ENCODE results near the gene NOP53.
"Not testable (repeated sequence)": the region's sequence is repeated elsewhere in the genome, so short reads cannot be mapped to it uniquely, and the experiment has no call there.

NOP53 gene

DNA sequence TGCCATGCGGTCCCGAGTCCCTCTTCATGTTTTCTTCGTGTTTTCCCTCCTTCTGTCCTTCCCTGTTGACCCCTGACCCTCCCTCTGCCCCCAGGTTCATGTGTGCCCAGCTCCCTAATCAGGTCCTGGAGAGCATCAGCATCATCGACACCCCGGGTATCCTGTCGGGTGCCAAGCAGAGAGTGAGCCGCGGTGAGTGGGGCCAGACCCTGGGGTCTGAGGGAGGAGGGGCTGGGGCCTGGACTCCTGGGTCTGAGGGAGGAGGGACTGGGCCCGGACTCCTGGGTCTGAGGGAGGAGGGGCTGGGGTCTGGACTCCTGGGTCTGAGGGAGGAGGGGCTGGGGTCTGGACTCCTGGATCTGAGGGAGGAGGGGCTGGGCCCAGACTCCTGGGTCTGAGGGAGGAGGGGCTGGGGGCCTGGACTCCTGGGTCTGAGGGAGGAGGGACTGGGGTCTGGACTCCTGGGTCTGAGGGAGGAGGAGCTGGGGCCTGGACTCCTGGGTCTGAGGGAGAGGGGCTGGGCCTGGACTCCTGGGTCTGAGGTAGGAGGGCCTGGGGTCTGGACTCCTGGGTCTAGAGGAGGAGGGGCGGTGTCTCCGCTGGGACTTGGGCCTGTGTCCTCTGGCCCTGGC lies 26.8 kb upstream of the NOP53 start:
- DNase-seq, result not testable (repeated sequence)

DNA sequence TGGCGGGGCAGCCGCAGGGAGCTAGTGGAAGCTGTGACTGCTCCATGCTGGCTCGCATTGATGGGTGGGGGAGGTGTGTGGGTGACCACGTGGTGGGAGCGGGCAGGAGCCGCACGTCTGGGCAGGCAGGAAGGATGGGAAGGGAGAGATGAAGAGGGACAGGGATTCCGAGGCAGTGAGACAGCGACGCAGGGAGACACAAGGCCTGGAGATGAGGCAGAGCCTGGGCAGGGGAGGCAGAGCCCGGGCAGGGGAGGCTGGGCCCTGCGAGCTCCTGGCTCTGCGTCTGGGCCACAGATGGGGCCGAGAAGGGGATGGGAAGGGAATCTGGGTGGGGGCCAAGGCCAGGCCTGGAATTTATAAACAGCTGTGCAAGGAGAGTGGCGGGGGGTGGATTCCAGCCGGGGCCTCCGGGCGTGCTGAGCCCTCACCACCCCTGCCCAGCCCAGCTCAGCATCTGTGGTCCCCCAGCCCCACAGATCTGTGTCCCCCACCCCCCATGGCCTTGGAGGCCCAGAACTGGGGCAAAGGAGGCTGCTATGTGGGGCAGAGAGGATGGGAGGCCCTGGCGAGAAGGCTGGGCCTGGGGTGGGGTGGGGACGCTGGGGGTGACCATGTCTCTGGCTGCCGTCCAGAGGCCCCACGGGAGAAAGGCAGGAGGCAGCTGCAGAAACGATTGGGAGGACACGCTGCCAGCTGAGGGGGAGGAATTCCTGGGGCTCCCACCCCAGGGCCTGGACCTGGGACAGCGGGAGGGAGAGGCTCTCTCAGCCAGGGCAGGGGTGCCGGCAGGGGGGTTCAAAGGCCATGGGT lies 26.1 kb upstream of the NOP53 start:
- DNase-seq, result no peak

DNA sequence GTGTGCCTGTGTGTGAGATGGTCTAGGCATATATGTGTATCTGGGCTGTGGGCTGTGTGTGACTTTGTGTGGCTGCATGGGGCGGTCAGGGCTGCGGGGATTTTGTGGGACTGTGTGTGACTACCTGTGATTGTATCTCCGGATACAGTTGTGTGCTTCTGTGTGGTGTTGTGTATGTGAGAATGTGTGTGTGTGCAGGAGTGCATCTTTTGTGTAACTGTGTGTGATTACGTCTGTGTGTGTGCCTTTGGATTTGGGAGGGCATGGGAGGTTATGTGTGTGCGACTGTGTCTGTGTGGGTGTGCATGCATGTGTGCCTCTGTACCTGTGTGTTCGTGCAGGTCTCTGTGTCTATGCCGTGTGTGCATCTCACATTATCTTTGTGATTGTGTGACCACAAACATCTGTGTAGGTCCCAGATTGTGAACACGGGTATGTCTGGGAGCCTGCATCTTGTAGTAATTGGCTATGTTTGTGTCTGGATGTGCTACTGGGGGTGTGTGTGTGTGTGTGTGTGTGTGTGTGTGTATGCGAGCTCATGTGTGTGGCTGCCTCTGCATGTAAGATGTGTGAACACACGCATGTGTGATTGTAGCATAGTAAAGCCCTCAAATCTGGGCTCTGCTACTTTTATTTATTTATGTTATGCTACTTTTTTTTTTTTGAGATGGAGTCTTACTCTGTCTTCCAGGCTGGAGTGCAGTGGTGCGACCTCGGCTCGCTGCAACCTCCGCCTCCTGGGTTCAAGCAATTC lies 24.5 kb upstream of the NOP53 start:
- no peak for DNase-seq

DNA sequence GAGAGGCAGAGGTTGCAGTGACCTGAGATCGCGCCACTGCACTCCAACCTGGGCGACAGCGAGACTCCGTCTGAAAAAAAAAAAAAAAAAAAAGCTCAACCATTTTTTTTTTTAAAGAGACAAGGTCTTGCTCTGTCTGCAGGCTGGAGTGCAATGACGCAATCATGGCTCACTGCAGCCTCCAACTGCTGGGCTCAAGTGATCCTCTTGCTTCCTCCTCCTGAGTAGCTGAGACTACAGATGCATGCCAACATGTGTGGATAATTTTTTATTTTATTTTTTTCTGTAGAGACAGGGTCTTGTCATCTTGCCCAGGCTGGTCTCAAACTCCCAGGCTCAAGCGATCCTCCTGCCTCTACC lies 21.8 kb upstream of the NOP53 start:
- DNase-seq, result peak in 1 of 2 donors; percentile 50

DNA sequence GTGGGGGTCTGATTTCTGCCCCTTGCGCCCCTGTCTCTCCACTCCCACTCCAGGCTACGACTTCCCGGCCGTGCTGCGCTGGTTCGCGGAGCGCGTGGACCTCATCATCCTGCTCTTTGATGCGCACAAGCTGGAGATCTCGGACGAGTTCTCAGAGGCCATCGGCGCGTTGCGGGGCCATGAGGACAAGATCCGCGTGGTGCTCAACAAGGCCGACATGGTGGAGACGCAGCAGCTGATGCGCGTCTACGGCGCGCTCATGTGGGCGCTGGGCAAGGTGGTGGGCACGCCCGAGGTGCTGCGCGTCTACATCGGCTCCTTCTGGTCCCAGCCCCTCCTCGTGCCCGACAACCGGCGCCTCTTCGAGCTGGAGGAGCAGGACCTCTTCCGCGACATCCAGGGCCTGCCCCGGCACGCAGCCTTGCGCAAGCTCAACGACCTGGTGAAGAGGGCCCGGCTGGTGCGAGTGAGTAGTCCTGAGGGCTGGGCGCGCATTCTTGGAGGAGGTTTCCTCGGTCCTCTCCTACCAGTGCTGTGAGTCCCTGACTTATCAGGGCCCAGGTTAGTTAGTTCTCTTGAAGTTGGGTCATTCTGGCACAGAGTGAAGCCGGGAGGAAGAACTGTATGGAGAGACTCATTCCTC lies 19.5 kb upstream of the NOP53 start:
- DNase-seq, result no peak

DNA sequence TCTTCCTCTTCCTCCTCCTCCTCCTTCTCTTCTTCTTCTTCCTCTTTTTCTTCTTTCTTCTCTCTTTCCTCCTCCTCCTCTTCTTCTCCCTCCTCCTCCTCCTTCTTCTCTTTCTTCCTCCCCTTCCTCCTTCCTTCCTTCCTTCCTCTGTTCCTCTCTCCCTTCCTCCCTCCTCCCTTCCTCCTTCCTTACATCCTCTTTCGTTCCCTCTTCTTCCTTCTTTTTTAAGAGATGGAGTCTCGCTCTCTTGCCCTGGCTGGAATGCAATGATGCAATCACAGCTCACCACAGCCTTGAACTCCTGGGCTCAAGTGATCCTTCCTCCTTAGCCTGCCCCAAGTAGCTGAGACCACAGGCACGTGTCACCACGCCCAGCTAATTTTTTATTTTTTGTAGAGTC lies 18.9 kb upstream of the NOP53 start:
- no peak for DNase-seq

DNA sequence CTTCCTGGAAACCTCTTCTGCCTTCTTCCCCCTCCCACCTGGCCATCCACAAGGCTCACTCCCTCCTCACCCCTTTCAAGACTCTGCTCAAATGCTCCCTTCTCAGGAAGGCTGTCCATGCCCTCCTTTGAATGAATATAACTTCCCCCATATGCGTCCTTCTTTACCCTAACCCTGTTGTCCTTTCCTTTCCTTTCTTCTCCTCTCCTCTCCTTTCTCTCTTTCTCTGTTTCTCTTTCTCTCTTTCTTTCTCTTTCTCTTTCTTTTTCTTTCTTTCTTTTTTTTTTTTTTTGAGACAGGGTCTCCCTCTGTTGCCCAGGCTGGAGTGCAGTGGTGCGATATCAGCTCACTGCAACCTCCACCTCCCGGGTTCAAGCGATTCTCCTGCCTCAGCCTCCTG lies 17.1 kb upstream of the NOP53 start:
- DNase-seq, result not testable (repeated sequence)

DNA sequence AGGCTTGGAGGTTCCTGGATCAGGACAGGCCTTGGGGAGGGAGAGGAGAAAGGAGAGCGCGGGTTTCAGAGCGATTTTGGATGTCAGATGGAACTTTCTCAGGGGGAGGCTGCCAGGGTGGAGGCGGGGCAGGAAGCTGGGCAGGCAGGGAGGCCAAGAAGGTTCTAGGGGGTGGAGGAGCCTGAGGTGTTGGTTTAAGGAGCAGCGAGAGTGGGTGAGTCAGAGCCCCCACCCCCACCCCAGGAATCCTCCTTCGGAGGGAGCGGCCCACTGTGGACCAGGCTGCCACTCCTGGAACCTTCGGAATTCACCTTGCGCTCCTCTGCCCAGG lies 15.9 kb upstream of the NOP53 start:
- no peak for DNase-seq

DNA sequence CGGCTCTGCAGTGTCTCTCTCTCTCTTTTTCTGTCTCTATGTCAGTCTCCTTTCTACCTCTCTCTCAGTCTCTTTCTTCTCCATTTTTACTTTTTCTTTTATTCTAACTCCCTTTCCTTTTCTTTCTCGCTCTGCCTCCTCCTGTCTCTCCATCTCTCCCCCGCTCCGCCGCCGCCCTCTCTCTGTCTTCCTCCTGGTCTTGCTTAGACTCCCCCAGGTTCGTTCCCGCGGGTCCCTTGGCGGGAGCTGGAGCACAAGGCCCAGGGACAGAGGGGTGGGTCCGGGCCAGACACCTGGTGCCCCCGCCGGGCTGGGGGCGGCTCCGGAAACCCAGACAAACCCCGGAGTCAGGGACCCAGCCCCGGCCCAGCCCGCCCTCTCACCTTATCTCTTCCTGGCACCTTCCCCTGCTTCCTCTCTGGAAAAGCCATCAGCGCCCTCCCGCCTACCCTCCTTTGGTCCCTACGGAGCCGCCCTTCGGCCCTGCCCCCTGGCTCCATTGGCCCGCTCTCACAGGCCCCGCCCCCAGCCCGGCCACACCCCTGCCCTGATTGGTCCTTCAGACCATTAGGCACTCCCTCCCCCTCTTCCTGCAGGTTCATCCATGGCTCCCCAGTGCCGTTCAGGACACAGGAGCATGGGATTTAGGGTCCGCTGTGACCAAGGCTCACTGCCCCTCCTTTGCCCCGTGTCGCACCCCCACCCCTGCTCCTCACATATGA lies 15.4 kb upstream of the NOP53 start:
- peak; percentile 18 to 21 for DNase-seq

DNA sequence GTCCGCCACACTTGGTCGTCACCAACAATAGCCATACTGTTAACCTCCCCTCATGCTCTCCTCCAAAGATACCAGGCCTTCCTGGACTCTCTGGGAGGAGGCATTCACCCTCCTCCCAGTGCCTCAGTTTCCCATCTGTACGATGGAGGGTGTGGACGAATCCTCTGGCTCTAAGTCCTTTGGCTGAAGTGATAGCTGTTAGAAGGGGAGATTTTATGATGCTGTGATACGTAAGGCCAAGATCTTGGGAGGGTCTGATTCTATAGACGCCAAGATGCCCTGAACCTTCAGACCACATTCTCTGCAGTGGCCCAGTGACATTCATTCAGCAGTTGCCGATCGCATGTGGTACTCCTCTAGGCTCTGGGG lies 14.8 kb upstream of the NOP53 start:
- DNase-seq, result no peak

DNA sequence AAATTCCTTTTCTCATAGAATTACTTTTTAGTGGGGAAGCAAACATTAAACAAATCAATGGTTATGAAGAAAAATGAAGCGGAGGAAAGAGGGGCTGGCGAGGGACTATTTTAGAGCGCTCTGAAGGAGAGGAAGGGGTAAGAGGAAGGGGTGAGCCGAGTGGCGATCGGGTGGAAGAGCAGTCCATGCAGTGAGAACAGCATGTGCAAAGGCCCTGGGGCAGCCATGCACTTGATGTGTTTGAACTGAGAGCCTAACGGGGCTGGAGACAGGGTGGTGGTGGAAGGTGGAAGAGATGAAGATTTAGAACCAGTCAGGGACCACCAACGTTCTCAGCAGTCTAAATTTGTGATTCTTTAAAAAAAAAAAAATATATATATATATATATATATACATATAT lies 14.4 kb upstream of the NOP53 start:
- no peak for DNase-seq

DNA sequence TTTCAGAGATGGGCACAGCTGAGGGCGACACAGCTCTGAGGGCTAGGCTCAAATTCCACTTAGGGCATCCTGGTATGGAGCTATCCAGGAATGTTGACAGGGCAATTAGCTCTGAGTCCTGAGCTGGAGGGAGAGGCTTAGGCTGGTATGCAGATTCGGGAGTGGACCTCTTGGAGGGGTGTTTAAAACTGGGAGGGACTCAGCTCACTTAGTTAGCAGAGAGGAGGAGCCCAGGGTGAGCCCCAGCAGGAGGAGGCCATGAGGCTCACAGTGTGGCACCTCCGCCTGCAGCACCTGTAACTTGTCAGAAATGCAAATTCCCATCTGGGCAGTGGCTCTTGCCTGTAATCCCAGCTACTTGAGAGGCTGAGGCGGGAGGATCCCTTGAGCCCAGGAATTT lies 10.2 kb upstream of the NOP53 start:
- no peak for DNase-seq

DNA sequence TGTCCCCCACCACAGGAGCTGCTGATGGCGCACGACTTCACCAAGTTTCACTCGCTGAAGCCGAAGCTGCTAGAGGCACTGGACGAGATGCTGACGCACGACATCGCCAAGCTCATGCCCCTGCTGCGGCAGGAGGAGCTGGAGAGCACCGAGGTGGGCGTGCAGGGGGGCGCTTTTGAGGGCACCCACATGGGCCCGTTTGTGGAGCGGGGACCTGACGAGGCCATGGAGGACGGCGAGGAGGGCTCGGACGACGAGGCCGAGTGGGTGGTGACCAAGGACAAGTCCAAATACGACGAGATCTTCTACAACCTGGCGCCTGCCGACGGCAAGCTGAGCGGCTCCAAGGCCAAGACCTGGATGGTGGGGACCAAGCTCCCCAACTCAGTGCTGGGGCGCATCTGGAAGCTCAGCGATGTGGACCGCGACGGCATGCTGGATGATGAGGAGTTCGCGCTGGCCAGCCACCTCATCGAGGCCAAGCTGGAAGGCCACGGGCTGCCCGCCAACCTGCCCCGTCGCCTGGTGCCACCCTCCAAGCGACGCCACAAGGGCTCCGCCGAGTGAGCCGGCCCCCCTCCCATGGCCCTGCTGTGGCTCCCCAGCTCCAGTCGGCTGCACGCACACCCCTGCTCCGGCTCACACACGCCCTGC lies 4.4 kb upstream of the NOP53 start:
- no peak for DNase-seq

DNA sequence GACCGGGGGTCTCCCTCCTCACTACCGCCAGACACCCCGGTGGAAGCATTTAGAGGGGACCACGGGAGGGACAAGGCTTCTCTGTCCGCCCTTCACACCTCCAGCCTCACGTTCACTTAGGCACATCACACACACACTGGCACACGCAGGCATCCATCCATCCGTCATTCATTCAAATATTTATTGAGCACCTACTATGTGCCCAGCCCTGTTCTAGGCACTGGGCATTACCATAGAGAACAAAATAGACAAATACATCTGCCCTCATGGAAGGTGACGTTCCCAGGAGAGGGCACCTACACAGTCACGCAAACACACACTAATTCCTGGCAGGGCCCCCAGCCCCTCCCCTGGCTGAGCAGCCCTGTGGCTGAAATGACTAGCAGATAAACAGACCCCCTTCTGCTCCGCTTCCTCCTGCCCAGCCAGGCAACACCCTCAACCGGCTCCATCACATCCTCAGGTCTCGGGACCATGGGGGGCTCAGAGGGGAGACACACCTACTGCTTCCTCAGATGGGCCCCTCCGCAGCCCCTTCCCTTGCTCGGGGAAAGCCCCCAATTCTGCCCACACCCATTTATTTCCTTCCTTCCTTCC lies 3.7 kb upstream of the NOP53 start:
- DNase-seq, result no peak

DNA sequence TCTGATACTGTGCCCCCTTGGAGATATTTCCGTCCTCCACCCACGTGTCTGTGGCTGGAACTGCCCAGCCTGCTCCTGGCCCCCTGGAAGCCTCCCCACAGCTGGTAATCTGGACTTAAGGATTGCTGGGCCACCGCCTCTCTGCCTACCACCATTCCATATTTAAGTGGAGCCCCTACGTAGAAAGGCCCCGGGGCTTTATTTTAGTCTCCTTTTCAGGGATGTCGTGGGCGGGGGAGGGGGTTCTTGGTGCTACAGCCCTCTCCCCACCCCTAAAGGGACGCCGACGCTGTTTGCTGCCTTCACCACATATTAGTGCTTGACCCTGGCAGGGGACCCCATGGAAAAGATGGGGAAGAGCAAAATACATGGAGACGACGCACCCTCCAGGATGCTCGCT lies 2.7 kb upstream of the NOP53 start:
- DNase-seq, result no peak

DNA sequence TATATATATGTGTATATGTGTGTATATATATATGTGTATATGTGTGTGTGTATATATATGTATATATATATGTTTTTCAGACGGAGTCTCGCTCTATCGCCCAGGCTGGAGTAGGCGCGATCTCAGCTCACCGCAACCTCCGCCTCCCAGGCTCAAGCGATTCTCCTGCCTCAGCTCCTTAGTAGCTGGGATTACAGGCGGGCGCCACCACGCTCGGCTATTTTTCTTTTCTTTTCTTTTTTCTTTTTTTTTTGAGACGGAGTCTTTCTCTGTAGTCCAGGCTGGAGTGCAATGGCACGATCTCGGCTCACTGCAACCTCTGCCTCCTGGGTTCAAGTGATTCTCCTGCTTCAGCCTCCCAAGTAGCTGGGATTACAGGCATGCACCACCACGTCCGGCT lies 783 bp downstream of the NOP53 start:
- DNase-seq, result not testable (repeated sequence)

DNA sequence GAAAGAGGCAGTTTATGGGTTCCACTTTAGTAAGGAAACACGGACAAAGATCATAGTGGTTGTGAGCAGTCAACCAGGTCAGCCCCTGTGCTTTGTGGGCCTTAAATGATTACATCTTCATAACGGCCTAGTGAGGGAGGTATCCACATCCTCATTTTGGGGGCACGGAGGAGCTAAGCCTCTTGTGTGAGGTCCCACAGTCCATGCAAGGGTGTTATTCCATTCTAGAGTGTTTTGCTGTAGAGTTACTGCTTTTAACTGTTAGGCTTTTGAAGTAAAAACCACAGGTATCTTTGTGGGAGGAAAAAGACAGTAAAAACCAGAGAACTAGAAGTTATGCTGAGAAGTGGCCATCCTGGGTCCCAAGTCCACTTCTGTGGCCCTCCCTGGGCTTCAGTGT lies 4.0 kb downstream of the NOP53 start:
- no peak for DNase-seq

DNA sequence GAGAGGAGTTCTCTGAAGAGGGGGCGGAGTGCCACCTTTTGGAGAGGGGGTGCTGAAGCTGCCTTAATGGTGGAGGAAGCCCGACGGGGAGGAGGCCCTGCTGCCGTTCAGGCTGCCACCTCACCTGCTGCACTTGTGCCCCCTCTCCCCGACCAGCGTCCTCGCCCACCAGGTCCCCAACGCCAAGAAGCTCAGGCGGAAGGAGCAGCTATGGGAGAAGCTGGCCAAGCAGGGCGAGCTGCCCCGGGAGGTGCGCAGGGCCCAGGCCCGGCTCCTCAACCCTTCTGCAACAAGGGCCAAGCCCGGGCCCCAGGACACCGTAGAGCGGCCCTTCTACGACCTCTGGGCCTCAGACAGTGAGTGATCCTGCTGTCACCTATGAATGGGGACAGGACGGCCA lies 5.4 kb downstream of the NOP53 start:
- DNase-seq, result no peak

DNA sequence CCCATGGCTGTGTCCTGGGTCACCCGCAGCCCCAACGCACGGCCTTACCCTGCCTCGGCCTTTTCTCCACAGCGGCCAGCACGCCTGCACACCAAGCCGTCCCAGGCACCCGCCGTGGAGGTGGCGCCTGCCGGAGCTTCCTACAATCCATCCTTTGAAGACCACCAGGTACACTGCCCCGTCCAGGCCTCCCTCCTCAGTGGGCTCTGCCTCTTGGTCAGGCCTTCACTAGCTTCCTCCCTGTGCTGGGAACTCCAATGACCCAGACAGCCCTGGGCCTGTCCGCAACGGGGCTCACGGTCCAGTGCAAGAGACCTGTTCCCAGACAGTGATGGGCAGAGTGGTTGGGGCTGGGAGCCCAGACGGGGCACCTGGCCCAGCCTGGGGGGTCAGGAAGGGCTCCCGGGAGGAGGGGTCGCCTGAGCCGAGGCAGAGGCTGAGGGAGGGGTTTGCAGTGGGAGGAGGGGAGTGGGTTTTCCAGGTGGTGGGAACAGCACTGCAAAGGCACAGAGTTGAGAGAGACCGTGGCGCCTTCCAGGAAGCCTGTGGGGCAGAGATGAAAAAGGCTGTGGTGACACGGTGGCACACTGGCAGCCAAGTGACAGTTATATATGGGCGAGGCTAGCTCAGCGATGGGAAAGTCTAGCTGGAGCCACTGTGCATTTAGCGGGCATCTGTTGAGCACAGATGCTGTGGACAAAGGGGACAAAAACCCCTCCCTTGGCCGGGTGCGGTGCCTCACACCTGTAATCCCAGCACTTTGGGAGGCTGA lies 7.3 kb downstream of the NOP53 start:
- no peak for DNase-seq

DNA sequence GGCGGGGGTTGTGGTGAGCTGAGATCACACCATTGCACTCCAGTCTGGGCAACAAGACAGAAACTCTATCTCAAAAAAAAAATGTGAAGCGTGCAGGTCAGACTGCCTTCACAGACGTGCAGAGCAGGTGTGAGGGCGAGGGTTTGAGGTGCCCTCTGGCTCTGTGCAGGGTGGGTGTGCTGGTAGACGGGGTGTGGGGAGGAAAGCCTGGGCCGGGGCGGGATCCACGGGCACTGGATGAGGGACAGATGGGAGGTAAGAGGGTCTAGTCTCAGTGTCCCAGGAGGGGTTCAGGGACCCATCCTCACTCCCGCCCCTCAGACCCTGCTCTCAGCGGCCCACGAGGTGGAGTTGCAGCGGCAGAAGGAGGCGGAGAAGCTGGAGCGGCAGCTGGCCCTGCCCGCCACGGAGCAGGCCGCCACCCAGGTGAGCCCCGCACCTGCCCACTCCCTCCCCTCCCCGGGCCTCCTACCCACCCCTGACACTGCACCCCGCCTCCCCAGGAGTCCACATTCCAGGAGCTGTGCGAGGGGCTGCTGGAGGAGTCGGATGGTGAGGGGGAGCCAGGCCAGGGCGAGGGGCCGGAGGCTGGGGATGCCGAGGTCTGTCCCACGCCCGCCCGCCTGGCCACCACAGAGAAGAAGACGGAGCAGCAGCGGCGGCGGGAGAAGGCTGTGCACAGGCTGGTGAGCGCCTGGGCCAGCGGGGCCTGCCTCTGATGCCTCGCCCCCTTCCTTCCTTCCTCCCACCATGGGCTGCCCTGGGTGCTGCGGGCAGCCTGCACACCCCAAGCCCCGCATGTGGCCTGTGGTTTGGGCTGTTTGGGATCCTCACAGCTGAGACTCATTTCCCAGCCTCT lies 9.1 kb downstream of the NOP53 start:
- DNase-seq, result no peak
